HG03135 (cell line): Measurements from ENCODE around the gene SLCO1C1.
"Not testable (repeated sequence)": the region's sequence is repeated elsewhere in the genome, so short reads cannot be mapped to it uniquely, and the experiment has no call there.

ENCODE experiments used
- ATAC-seq: cut with Tn5 transposase; IDR thresholded peaks from one replicate; pipeline ENCODE4 v1.9.1; 2021; ENCODE audit warnings: mild to moderate bottlenecking, moderate library complexity; ENCODE audit not compliant: unreplicated experiment

Gene SLCO1C1

GRCh38 chr12:20695232-20695631 is at the start of gene SLCO1C1:
Gene SLCO1C1 (plus strand): TSS chr12:20695332. CDS start chr12:20699577, 4,245 bp downstream.
- no peak for ATAC-seq

GRCh38 chr12:20646239-20646827 is 48.8 kb upstream of the SLCO1C1 start:
- ATAC-seq = no peak

GRCh38 chr12:20653871-20654270 is 41.3 kb upstream of the SLCO1C1 start:
- no peak for ATAC-seq

GRCh38 chr12:20656600-20656999 is 38.5 kb upstream of the SLCO1C1 start:
- no peak for ATAC-seq

- no peak for ATAC-seq
Observed at GRCh38 chr12:20657496-20657895, 37.6 kb upstream of the SLCO1C1 start.

GRCh38 chr12:20681334-20681733 is 13.8 kb upstream of the SLCO1C1 start:
- no peak for ATAC-seq

GRCh38 chr12:20696181-20696905 is 1.2 kb downstream of the SLCO1C1 start:
- ATAC-seq = no peak

- ATAC-seq = no peak
Observed at GRCh38 chr12:20701106-20701505, 6.0 kb downstream of the SLCO1C1 start.

- no peak for ATAC-seq
Observed at GRCh38 chr12:20704860-20705259, 9.7 kb downstream of the SLCO1C1 start.

- no peak for ATAC-seq
Observed at GRCh38 chr12:20711846-20712245, 16.7 kb downstream of the SLCO1C1 start.

GRCh38 chr12:20716037-20716436 is 20.9 kb downstream of the SLCO1C1 start:
- no peak for ATAC-seq

GRCh38 chr12:20716985-20717384 is 21.9 kb downstream of the SLCO1C1 start:
- no peak for ATAC-seq

- no peak for ATAC-seq
Observed at GRCh38 chr12:20718294-20718693, 23.2 kb downstream of the SLCO1C1 start.

GRCh38 chr12:20722142-20722541 is 27.0 kb downstream of the SLCO1C1 start:
- ATAC-seq = no peak

- no peak for ATAC-seq
Observed at GRCh38 chr12:20731274-20731673, 36.1 kb downstream of the SLCO1C1 start.

- ATAC-seq = no peak
Observed at GRCh38 chr12:20740972-20741371, 45.8 kb downstream of the SLCO1C1 start.

- ATAC-seq = no peak
Observed at GRCh38 chr12:20748198-20748597, 53.1 kb downstream of the SLCO1C1 start.

- no peak for ATAC-seq
Observed at GRCh38 chr12:20751046-20751445, 55.9 kb downstream of the SLCO1C1 start.

- ATAC-seq = no peak
Observed at GRCh38 chr12:20777420-20777819, 82.3 kb downstream of the SLCO1C1 start.

- ATAC-seq = no peak
Observed at GRCh38 chr12:20778969-20779368, 83.8 kb downstream of the SLCO1C1 start.

GRCh38 chr12:20779971-20780370 is 84.8 kb downstream of the SLCO1C1 start:
- ATAC-seq = not testable (repeated sequence)

- ATAC-seq = not testable (repeated sequence)
Observed at GRCh38 chr12:20783796-20784357, 88.7 kb downstream of the SLCO1C1 start.
